ENCODE data around the gene GUCY2D.

DNA sequence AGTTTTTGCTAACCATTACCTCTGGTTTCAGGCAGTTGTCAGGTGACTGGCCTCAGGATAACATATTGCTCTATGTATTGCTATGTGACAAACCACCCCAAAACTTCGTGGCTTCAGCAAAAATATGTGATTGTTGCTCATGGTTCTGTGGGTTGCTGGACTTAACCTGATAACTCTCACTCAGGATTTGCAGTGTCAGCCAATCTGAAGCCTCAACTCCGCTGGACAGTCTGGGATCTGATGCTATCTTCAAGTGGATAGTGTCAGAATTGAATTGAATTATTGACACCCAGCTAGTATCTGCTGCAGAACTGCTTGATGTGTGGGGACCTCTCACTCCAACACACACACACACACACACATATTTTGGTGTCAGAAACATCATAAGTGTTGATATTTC lies 34.7 kb upstream of the GUCY2D start:
- no peak for TF ChIP-seq EZH2 (IDR thresholded peaks at IDR 0.05; ENCODE audit: insufficient read depth, poor library complexity, severe bottlenecking)
- no peak for TF ChIP-seq EZH2phosphoT487 (IDR thresholded peaks at IDR 0.05; ENCODE audit: insufficient read depth, low read depth)

Measured in GM23248 (cell line).